T-helper 2 cell treated with Interferon-gamma antibody and Interleukin-4, amounts not matched to agents 100 ng/mL and 5 ng/mL, for 36 hours (primary cell): ENCODE data around the gene RARS2. TPM values are rescaled to one million over a fixed set of nuclear protein-coding genes. Genes with fewer than 3 reads are reported as not detected.
"Not testable (repeated sequence)": the region's sequence is repeated elsewhere in the genome, so short reads cannot be mapped to it uniquely, and the experiment has no call there.

Experiments
- intact Hi-C: fragments of 100-400 bp; cut with micrococcal nuclease; formaldehyde crosslinking; loops from one replicate; pipeline ENCODE4 v1.15.1; 2023
- total RNA-seq: library from RNA; stranded (reverse); gene quantifications from 2 replicates; pipeline ENCODE4 v1.2.3, GENCODE V29; 2022

The RARS2 gene
- 24.6 and 27.4 TPM in 2 replicates for total RNA-seq

- intact Hi-C loops = loop anchor here (1.0 to 5.0 kb wide), 9 partner anchors 15 to 1557 kb away; partner anchors contain the start of genes AKIRIN2, PM20D2, SLC35A1 and SMIM8
Observed at GRCh38 chr6:87589693-87590416, at the start of gene RARS2, which contains the start of gene ORC3. TSS of gene RARS2 (minus strand) at chr6:87589987. CDS start at chr6:87589957, 30 bp downstream. TSS of gene ORC3 (plus strand) at chr6:87590135. CDS start at chr6:87590169, 34 bp downstream.

GRCh38 chr6:87639373-87639772 lies 49.6 kb upstream of the RARS2 start:
- intact Hi-C loops = no loop called here

- intact Hi-C loops = no loop called here
Observed at GRCh38 chr6:87637106-87637505, 47.3 kb upstream of the RARS2 start.

GRCh38 chr6:87636315-87636714 lies 46.5 kb upstream of the RARS2 start:
- intact Hi-C loops = no loop called here

GRCh38 chr6:87633851-87634250 lies 44.1 kb upstream of the RARS2 start:
- intact Hi-C loops = no loop called here

GRCh38 chr6:87630746-87631145 lies 41.0 kb upstream of the RARS2 start:
- intact Hi-C loops = no loop called here

- intact Hi-C loops = no loop called here
Observed at GRCh38 chr6:87628881-87629280, 39.1 kb upstream of the RARS2 start.

GRCh38 chr6:87628424-87628823 lies 38.6 kb upstream of the RARS2 start:
- intact Hi-C loops = no loop called here

GRCh38 chr6:87623248-87623647 lies 33.5 kb upstream of the RARS2 start:
- intact Hi-C loops = no loop called here

GRCh38 chr6:87618531-87618930 lies 28.7 kb upstream of the RARS2 start:
- intact Hi-C loops = no loop called here

- intact Hi-C loops = no loop called here
Observed at GRCh38 chr6:87617405-87617804, 27.6 kb upstream of the RARS2 start.

- intact Hi-C loops = not testable (repeated sequence)
Observed at GRCh38 chr6:87613018-87613417, 23.2 kb upstream of the RARS2 start.

GRCh38 chr6:87608802-87609201 lies 19.0 kb upstream of the RARS2 start:
- intact Hi-C loops = no loop called here

- intact Hi-C loops = no loop called here
Observed at GRCh38 chr6:87606199-87606598, 16.4 kb upstream of the RARS2 start.

GRCh38 chr6:87600576-87600975 lies 10.8 kb upstream of the RARS2 start:
- intact Hi-C loops = no loop called here

GRCh38 chr6:87590990-87591389 lies 1.2 kb upstream of the RARS2 start:
- intact Hi-C loops = loop anchor here (1.0 to 5.0 kb wide), 8 partner anchors 16 to 436 kb away; partner anchors contain the start of genes AKIRIN2, SLC35A1, SMIM8 and ZNF292

GRCh38 chr6:87590417-87590880 lies 662 bp upstream of the RARS2 start:
- intact Hi-C loops = loop anchor here (1.0 to 5.0 kb wide), 8 partner anchors 16 to 436 kb away; partner anchors contain the start of genes AKIRIN2, SLC35A1, SMIM8 and ZNF292

GRCh38 chr6:87588756-87589407 lies 905 bp downstream of the RARS2 start:
- intact Hi-C loops = loop anchor here (2.0 kb wide), 1 partner anchor 1558 kb away; the partner anchor contains the start of gene PM20D2

GRCh38 chr6:87586371-87587077 lies 3.3 kb downstream of the RARS2 start:
- intact Hi-C loops = no loop called here

GRCh38 chr6:87583822-87584221 lies 6.0 kb downstream of the RARS2 start:
- intact Hi-C loops = no loop called here

GRCh38 chr6:87575423-87575822 lies 14.4 kb downstream of the RARS2 start:
- intact Hi-C loops = loop anchor here (2.0 kb wide), 1 partner anchor 15 kb away; the partner anchor contains the start of gene ORC3
